Measurements from ENCODE around the gene RPL31.

Gene RPL31

DNA sequence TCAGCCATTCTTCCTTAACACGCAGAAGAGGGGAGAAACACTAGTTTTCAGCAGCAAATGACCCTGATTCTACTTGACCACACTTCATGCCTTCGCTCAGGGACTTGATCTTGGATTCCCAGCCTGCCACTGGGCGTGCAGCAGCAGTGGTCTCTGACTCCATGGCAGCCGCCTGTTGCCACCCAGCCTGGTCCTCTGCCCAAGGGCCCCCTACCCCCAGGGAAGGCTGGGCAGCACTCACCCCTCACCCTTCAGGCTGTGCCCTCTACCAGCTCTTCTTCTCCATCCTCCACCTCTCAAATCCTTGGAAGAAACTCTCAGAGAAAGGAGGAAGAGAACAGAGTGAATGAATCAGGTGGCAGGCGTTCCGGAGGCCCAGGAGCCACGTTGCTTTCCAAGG lies 32.1 kb upstream of the RPL31 start:
- Histone ChIP-seq H3K4me3 (IDR thresholded peaks at IDR 0.05; ENCODE audit: insufficient read depth, low read depth, low read length) (no peak overlapping the region), H3K27me3 (ENCODE audit: insufficient read depth, low read depth) (no peaks in the 10 kb centered on the region)
- TF ChIP-seq, protein P1, sequence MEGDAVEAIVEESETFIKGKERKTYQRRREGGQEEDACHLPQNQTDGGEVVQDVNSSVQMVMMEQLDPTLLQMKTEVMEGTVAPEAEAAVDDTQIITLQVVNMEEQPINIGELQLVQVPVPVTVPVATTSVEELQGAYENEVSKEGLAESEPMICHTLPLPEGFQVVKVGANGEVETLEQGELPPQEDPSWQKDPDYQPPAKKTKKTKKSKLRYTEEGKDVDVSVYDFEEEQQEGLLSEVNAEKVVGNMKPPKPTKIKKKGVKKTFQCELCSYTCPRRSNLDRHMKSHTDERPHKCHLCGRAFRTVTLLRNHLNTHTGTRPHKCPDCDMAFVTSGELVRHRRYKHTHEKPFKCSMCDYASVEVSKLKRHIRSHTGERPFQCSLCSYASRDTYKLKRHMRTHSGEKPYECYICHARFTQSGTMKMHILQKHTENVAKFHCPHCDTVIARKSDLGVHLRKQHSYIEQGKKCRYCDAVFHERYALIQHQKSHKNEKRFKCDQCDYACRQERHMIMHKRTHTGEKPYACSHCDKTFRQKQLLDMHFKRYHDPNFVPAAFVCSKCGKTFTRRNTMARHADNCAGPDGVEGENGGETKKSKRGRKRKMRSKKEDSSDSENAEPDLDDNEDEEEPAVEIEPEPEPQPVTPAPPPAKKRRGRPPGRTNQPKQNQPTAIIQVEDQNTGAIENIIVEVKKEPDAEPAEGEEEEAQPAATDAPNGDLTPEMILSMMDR (conservative IDR thresholded peaks at IDR 0.05; ENCODE audit: low read depth, low read length) = no peak

GRCh38 chr2:100971221-100971620 lies 30.9 kb upstream of the RPL31 start:
- H3K4me1 ChIP-seq (ENCODE audit: low read depth, poor library complexity, severe bottlenecking) = no peaks in the 10 kb centered on the region
- H4K20me1 ChIP-seq (ENCODE audit: insufficient read depth) = no peaks in the 10 kb centered on the region
- no peaks in the 10 kb centered on the region for H3K79me2 ChIP-seq (ENCODE audit: insufficient read depth, low read depth)
- H3K9ac ChIP-seq = no peak overlapping the region
- H2AFZ ChIP-seq (ENCODE audit: low read depth) = no peak overlapping the region
- no peak overlapping the region for H3K27ac ChIP-seq
- TF ChIP-seq, protein P1 (conservative IDR thresholded peaks at IDR 0.05; ENCODE audit: low read depth, low read length) = no peak
- H3K27me3 ChIP-seq (ENCODE audit: insufficient read depth, low read depth) = no peaks in the 10 kb centered on the region
- H3K4me2 ChIP-seq = no peak overlapping the region
- no peaks in the 10 kb centered on the region for H3K36me3 ChIP-seq (ENCODE audit: insufficient read depth)
- no peak overlapping the region for H3K4me3 ChIP-seq (IDR thresholded peaks at IDR 0.05; ENCODE audit: insufficient read depth, low read depth, low read length)

More for the DNA sequence above, 32.1 kb upstream of the RPL31 start:
- no peak overlapping the region for H3K9ac ChIP-seq
- no peaks in the 10 kb centered on the region for H3K36me3 ChIP-seq (ENCODE audit: insufficient read depth)
- no peaks in the 10 kb centered on the region for H3K4me1 ChIP-seq (ENCODE audit: low read depth, poor library complexity, severe bottlenecking)
- H3K27ac ChIP-seq = no peak overlapping the region
- H2AFZ ChIP-seq (ENCODE audit: low read depth) = no peak overlapping the region
- no peaks in the 10 kb centered on the region for H4K20me1 ChIP-seq (ENCODE audit: insufficient read depth)
- no peak overlapping the region for H3K4me2 ChIP-seq
- no peaks in the 10 kb centered on the region for H3K79me2 ChIP-seq (ENCODE audit: insufficient read depth, low read depth)

DNA sequence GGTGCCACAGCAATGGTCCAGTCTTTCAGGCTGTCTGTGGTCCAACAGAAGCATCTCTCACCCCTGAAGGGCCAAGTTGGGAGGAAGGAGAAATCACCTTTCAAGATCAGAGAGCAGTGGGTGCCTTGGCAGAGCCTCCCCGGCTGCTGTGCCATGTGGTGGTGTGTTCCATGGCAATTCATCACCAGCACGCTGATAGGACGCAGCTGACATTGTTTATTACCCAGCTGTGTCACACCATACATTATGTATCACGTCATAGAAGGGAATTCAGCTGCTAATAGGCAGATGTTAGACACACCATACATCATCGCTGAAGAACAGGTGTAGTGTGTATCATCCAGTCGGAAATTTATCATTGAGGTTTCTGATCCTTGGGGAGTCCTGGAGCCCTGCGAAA lies 29.6 kb upstream of the RPL31 start:
- Histone ChIP-seq H3K36me3 (ENCODE audit: insufficient read depth) (no peaks in the 10 kb centered on the region), H3K9ac (no peak overlapping the region)
- TF ChIP-seq, protein P1 (conservative IDR thresholded peaks at IDR 0.05; ENCODE audit: low read depth, low read length) = no peak

DNA sequence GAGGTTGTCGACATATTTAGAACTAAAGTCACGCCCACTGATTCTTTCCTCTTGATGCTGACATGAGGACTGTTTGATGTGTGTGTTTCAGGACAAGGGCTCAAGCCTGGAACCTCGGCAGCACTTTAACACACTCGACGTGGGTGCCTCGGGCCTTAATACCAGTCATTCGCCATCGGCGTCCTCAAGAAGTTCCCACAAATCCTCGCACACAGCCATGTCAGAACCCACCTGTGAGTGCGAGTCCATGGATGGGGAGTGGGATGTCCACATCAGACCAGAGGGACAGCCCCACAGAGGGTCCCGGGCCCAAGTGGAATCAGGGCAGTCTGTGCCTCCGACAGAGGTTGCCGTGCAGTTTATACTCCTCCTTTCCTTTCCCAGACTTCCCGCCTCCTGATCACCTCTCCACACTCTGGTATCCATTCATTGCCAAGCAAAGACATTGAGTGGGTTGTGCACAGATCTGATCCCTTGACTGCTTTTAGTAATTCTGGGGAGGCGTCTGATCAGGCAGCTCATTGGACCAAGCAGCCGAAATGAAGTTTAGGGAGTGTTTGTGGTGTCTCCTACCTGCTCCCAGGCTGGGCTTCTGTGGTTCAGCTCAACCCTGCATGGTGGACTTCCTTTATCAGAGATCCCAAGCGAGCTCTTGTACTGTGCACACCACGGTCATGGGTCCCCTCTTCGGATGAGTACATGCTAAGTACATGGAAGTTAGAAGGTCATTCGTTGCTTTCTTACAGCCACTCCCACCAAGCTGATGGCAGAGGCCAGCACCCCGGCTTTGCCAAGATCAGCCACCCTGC lies 27.2 kb upstream of the RPL31 start:
- Histone ChIP-seq H3K9ac (no peak overlapping the region), H3K36me3 (ENCODE audit: insufficient read depth) (no peaks in the 10 kb centered on the region), H3K27me3 (ENCODE audit: insufficient read depth, low read depth) (no peaks in the 10 kb centered on the region), H3K27ac (no peak overlapping the region), H3K4me2 (no peak overlapping the region), H4K20me1 (ENCODE audit: insufficient read depth) (no peaks in the 10 kb centered on the region), H2AFZ (ENCODE audit: low read depth) (no peak overlapping the region), H3K79me2 (ENCODE audit: insufficient read depth, low read depth) (no peaks in the 10 kb centered on the region), H3K4me1 (ENCODE audit: low read depth, poor library complexity, severe bottlenecking) (no peaks in the 10 kb centered on the region), H3K4me3 (IDR thresholded peaks at IDR 0.05; ENCODE audit: insufficient read depth, low read depth, low read length) (no peak overlapping the region)
- TF ChIP-seq, protein P1 (conservative IDR thresholded peaks at IDR 0.05; ENCODE audit: low read depth, low read length) = no peak

More for the DNA sequence above, 29.6 kb upstream of the RPL31 start:
- H3K27me3 ChIP-seq (ENCODE audit: insufficient read depth, low read depth) = no peaks in the 10 kb centered on the region
- H3K79me2 ChIP-seq (ENCODE audit: insufficient read depth, low read depth) = no peaks in the 10 kb centered on the region
- no peak overlapping the region for H3K27ac ChIP-seq
- H2AFZ ChIP-seq (ENCODE audit: low read depth) = no peak overlapping the region
- no peak overlapping the region for H3K4me2 ChIP-seq
- H3K4me3 ChIP-seq (IDR thresholded peaks at IDR 0.05; ENCODE audit: insufficient read depth, low read depth, low read length) = no peak overlapping the region
- no peaks in the 10 kb centered on the region for H3K4me1 ChIP-seq (ENCODE audit: low read depth, poor library complexity, severe bottlenecking)
- H4K20me1 ChIP-seq (ENCODE audit: insufficient read depth) = no peaks in the 10 kb centered on the region

Data from KMS-11 (cell line).